Embryonic facial prominence (tissue), 1 donor: ENCODE measurements around the gene ZNF107.

Experiments
- DNase-seq: peaks from one replicate; pipeline ENCODE4 v3.0.0-alpha.2; 2016; ENCODE audit errors: extremely low spot score

The ZNF107 gene

GRCh38 chr7:64665980-64666662 is at the start of gene ZNF107:
Gene ZNF107, plus strand, starts transcription at chr7:64666133. Its CDS starts 150 bp downstream, at chr7:64666283.
- DNase-seq, result peak; percentile 72

GRCh38 chr7:64618785-64619456 is 47.0 kb upstream of the ZNF107 start:
- DNase-seq, result no peak

DNA sequence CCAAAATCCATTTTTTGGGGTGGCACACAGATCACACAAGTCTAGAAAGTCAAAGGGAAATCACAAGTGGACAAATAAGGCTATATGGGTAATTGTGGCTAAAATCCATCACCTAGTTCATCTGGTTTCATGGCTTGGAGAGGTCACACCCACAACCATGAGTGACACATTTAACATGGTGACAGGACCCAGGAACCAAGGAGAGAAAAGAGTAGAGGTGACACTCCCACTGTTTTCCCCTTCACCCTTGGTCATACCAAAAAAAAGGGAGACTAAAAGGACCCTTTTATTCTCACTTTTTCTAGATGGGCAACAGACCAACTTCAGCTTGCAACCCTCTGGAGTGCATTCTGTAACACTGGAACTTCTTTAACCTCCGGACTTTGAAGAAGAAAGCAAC is 46.2 kb upstream of the ZNF107 start:
- DNase-seq, result no peak

GRCh38 chr7:64621656-64622055 is 44.3 kb upstream of the ZNF107 start:
- DNase-seq, result no peak

- DNase-seq, result no peak
These were observed 40.5 kb upstream of the ZNF107 start for GRCh38 chr7:64625114-64626082.

DNA sequence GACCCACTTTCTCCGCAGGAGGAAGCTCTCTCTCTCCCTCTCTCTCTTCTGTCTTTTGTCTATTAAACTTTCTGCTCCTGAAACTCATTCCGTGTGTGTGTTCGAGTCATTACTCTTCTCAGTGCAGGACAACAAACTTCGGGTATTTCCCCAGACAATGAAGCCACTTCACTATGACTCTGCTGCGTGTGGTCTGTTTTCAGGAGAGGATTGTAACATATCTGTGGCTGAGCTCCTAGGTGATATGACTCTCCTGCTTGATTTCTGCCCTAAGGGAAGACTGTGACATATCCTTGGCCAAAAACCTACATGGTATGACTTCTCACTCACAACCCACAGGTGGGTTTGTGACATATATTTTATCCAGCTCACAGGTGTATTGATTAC is 39.9 kb upstream of the ZNF107 start:
- DNase-seq, result no peak

DNA sequence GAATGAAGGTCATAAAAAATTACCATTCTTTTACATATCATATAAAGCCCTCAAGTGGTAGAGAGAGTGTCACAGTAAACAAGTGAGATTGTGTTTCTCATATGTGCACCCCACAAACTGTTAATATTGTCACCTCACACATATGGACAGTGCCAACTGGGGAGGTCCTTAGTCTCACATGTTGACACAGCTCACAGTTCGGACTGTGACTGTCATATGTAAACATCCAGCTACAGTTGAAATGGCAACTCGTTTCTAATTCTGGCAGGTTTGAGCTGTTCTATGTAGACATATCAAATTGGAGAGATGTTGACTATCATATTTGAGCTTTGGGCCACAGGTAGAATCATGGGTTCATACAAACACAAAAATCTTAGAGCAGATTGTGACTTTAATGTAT is 39.4 kb upstream of the ZNF107 start:
- no peak for DNase-seq

DNA sequence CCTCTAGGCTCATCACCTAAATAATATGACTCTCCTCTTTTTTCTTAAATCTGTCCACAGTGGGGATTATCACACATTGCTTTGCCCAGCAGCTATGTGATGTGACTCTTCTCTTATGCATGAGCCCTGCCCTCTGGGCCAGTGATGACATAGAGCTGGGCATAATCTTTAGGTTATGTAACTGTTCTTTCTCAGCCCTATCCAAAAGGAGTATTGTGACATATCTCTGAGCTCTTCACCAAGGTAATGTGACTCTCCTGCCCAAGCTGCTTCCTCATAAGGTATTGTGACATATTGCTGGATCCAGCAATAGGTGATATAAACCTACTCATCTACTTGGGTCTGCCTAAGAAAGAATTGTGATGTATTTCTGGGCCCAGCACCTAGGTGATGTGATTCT is 37.7 kb upstream of the ZNF107 start:
- DNase-seq, result no peak

DNA sequence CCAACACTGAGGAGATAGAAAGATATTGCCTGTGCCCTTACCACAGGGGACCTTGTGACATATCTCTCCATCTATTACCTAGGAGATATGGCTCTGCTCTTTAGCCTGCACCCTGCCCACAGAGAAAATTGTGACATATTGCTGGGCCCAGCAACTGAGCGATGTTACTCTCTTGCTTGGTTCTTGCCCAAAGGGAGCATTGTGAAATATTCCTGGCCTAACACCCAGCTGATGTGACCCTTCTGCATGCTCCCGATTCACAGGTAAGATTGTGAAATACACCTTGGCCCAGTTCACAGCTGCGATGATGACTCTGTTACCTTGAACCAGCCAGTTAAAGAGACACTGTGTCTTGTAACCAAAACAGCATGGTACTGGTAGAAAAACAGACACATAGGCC is 37.2 kb upstream of the ZNF107 start:
- DNase-seq, result no peak

- no peak for DNase-seq
These were observed 35.4 kb upstream of the ZNF107 start for GRCh38 chr7:64630496-64630895.

GRCh38 chr7:64632029-64632428 is 33.9 kb upstream of the ZNF107 start:
- no peak for DNase-seq

GRCh38 chr7:64633401-64633800 is 32.5 kb upstream of the ZNF107 start:
- no peak for DNase-seq

DNA sequence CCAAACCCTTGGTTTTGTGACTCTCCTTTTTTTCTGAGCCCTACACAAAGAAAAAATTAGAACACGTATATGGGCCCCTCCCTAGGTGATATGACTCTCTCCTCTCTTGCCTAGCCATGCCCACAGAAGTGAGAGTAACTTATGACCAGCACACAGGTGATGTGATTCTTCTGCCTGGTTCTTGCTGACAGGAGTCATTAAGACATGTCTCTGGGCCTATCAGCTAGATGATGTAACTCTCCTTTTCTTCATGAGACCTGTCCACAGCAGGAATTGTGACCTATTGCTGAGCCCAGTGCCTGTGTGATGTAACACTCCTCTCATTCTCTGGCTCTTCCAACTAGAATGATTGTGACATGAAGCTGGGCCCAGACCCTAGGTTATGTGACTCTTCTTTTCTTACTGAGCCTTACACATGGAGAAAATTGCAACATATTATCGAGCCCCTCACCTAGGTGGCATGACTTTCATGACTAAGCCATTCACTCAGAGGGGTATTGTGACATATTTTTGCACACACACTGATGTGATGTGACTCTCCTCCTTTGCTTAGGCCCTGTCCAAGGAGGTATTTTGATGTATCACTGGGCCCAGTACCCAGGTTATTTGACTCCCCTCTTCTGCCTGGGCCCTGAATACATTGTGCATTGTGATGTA is 31.4 kb upstream of the ZNF107 start:
- no peak for DNase-seq

- DNase-seq, result no peak
These were observed 29.5 kb upstream of the ZNF107 start for GRCh38 chr7:64636386-64636785.

DNA sequence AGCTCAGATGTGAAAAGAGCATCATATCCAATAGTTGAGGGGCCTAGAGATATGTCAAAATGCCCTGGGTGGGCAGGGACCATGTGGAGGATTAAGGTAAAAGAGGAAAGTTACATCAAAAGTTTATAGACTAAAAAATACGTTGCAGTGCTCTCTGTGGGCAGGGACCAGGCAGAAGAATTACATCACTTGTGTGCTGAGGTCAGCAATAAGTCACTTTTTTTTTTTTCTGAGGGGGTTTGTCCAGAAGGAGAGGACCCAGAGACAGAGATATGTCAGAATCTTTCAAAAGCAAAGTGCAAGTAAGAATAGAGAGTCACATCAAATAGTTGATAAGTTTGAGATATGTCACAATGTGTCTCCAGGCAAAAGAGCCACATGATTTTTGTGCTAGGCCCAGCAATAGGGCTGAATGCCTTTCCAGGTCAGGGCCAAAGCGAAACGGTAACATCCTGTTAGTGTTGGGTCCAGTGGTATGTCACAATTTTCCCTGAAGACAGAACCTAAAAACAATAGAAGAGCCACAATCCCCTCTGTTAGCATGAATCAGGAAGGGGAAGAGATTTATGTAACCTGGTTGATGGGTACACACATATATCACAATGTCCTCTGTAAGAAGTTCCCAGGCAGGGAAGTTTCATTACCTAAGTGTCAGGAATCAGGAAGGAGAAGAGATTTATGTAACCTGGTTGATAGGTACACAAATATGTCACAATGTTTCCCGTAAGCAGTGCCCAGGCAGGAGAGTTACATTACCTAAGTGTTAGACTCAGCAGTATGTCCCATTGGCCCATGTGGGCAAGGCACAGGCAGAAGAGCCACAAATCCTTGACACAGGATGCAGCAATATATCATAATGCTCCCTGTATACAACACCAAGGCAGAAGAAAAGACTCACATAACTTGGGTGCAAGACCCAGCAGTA is 28.1 kb upstream of the ZNF107 start:
- DNase-seq, result no peak

DNA sequence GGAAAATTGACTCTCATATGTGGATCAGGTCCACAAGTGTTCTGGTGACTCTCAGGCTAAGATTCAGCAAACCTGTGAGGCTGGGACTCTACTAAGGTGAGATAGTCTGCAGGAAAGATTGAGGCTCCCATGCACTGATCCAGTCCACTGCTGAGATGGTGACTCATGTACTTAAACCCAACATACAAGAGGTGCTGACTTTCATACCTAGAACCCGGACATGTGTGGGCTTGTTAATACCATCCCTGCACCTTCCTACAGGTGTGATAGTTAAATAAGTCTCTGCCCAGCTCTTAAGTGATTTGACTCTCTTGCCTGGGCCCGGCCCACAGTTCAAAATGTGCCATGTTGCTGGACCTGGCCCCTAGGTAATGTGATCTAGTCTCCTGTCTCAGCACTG is 27.1 kb upstream of the ZNF107 start:
- no peak for DNase-seq

DNA sequence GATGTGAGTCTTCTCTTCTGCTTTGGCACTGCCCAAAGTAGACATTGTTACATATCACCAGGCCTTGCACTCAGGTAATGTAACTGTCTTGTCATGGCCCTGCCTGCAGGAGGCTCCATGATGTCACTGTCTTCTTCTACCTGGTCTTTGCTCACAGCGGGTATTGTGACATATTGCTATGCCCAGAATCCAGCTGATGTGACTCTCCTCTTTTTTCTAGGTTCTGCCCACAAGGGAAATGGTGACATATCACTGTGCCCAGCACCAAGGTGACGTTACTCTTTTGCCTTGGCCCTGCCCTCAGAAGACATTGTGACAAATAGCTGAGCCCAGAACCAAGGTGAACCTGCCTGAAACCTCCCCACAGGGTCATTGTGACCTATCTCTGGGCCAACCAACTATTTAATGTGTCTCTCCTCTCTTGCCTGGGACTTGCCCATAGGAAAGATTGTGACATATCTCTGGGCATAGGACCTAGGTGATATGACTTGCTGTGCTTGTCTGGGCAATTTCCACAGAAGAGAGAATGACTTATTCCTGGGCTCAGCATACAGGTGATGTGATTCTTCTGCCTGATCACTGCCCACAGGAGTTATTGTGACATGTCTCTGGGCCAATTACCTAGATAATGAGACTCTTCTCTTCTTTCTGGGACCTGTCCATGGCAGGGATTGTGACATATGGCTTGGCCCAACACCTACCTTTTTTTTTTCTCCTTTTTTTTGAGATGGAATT is 26.5 kb upstream of the ZNF107 start:
- DNase-seq, result no peak

DNA sequence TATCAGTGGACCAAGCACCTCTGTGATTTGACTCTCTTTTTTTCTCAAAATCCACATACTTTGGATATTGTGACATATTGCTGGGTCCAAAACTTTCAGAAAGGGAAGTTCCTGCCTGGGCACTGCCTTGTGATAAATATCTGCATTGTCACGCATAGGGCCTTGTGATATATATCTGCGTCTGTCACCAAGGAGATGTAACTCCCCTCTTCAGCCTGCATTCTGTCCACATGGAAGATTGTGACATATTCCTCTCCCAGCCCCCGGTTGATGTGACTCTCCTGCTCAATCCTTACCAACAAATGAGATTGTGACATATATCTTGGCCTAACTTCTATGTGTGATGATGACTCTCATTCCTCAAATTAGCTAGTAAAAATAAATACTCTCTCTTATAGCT is 25.4 kb upstream of the ZNF107 start:
- no peak for DNase-seq

- DNase-seq, result no peak
These were observed 23.9 kb upstream of the ZNF107 start for GRCh38 chr7:64642046-64642445.

DNA sequence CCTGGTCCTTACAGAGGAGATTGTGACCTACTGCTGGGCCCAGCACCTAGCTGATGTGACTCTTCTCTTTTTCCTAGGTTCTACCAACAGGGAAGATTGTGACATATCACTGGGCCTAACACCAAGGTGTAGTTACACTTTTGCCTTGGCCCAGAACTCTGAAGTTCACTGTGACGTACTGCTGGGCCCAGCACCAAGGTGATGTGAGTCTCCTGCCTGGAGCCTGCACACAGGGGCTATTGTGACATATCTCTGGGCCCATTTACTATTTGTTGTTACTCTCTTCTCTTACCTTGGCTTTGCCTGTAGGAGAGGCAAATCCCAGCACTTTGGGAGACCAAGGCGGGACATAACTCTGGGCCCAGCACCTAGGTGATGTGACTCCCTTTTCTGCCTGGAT is 23.1 kb upstream of the ZNF107 start:
- DNase-seq, result no peak
